DOHH2 (cell line): ENCODE measurements around the gene MAPK12.

Experiments used
- H3F3A ChIP-seq: fragments of 200-600 bp; sonication (generic), shearing (Covaris generic); 2 replicates; pipeline ENCODE4 v1.6.0; 2016; ENCODE audit warnings: antibody characterized with exemption, mild to moderate bottlenecking; ENCODE audit not compliant: control insufficient read depth, insufficient read depth
- H3K27ac ChIP-seq: fragments of 200-600 bp; sonication (generic); 2 replicates; pipeline ENCODE4 v1.5.1; 2014; ENCODE audit warnings: low read depth, mild to moderate bottlenecking, low read length, moderate library complexity
- H3K27me3 ChIP-seq: fragments of 200-600 bp; sonication (generic); 2 replicates; pipeline ENCODE4 v1.6.1; 2014; ENCODE audit warnings: mild to moderate bottlenecking, low read length, mixed read lengths; ENCODE audit not compliant: control insufficient read depth
- H3K36me3 ChIP-seq: fragments of 200-600 bp; sonication (generic); 2 replicates; pipeline ENCODE4 v1.6.1; 2014; ENCODE audit warnings: mild to moderate bottlenecking, low read length, moderate library complexity, mixed read lengths; ENCODE audit not compliant: control insufficient read depth
- H3K4me1 ChIP-seq: fragments of 200-600 bp; sonication (generic); 2 replicates; pipeline ENCODE4 v1.6.1; 2014; ENCODE audit warnings: mild to moderate bottlenecking, low read length, mixed read lengths; ENCODE audit not compliant: control insufficient read depth
- H3K4me2 ChIP-seq: fragments of 200-600 bp; sonication (generic); 2 replicates; pipeline ENCODE4 v1.6.0; 2014; ENCODE audit warnings: mild to moderate bottlenecking, low read length, moderate library complexity
- H3K4me3 ChIP-seq: fragments of 200-600 bp; sonication (generic); 2 replicates; pipeline ENCODE4 v1.5.1; 2014; ENCODE audit warnings: mild to moderate bottlenecking, low read length, mixed read lengths
- H3K79me2 ChIP-seq: fragments of 200-600 bp; sonication (generic); 2 replicates; pipeline ENCODE4 v1.6.1; 2014; ENCODE audit warnings: mild to moderate bottlenecking, low read length, mixed read lengths; ENCODE audit not compliant: control insufficient read depth
- H3K9me2 ChIP-seq: fragments of 200-600 bp; sonication (generic); replicated peaks from 2 replicates; pipeline ENCODE4 v1.6.1; 2014; ENCODE audit warnings: mild to moderate bottlenecking, low read length, mixed read lengths; ENCODE audit not compliant: control insufficient read depth
- H3K9me3 ChIP-seq: fragments of 200-600 bp; sonication (generic); 2 replicates; pipeline ENCODE4 v1.6.1; 2014; ENCODE audit warnings: antibody characterized with exemption, low read length, mixed read lengths; ENCODE audit not compliant: control insufficient read depth, insufficient read depth
- H4K20me1 ChIP-seq: fragments of 200-600 bp; sonication (generic); 2 replicates; pipeline ENCODE4 v1.6.0; 2014; ENCODE audit warnings: low read depth, mild to moderate bottlenecking, antibody characterized with exemption, low read length, moderate library complexity; ENCODE audit not compliant: control insufficient read depth, insufficient read depth
- EZH2phosphoT487 ChIP-seq: fragments of 200-600 bp; sonication (generic); IDR thresholded peaks from 2 replicates; pipeline ENCODE4 v1.6.1; 2017; ENCODE audit warnings: borderline replicate concordance, mild to moderate bottlenecking, antibody characterized with exemption, low read length, moderate library complexity, mixed read lengths
- TF ChIP-seq, protein P1 (sequence below): fragments of 200-600 bp; sonication (generic); IDR thresholded peaks from one replicate; pipeline ENCODE4 v1.5.1; 2014; ENCODE audit warnings: antibody characterized with exemption, mild to moderate bottlenecking, low read depth, low read length; ENCODE audit not compliant: poor library complexity, severe bottlenecking

MAPK12 gene

DNA sequence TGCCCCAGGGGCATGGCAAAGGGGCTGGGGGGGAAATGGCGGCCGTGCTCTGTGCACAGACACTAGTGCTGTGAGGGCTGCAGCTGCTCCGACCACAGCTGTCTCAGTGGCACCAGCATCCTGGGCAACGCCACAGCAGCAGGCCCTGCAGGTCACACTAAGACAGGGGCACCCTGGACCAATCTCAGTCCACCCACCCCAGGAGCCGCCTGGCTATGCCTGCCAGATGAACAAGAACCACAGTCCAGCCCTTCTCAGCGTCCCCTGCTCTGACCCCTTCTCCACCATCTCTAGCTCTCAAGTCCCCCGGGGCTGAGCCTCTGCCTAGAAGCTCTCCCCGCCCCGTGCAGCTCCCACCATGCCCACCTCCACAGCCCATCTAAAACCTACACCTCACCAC lies 33.1 kb downstream of the MAPK12 start:
- Histone ChIP-seq H3K4me3 (no peak overlapping the region), H3K4me1 (no peaks in the 10 kb centered on the region), H3K4me2 (no peak overlapping the region), H3K9me3 (no peaks in the 10 kb centered on the region), H3F3A (no peaks in the 10 kb centered on the region), H4K20me1 (no peaks in the 10 kb centered on the region), H3K9me2 (no peaks in the 10 kb centered on the region), H3K79me2 (peaks cover 4% of the 10 kb centered on the region), H3K27me3 (no peaks in the 10 kb centered on the region), H3K36me3 (peaks cover 33% of the 10 kb centered on the region), H3K27ac (no peak overlapping the region)
- TF ChIP-seq, protein P1, sequence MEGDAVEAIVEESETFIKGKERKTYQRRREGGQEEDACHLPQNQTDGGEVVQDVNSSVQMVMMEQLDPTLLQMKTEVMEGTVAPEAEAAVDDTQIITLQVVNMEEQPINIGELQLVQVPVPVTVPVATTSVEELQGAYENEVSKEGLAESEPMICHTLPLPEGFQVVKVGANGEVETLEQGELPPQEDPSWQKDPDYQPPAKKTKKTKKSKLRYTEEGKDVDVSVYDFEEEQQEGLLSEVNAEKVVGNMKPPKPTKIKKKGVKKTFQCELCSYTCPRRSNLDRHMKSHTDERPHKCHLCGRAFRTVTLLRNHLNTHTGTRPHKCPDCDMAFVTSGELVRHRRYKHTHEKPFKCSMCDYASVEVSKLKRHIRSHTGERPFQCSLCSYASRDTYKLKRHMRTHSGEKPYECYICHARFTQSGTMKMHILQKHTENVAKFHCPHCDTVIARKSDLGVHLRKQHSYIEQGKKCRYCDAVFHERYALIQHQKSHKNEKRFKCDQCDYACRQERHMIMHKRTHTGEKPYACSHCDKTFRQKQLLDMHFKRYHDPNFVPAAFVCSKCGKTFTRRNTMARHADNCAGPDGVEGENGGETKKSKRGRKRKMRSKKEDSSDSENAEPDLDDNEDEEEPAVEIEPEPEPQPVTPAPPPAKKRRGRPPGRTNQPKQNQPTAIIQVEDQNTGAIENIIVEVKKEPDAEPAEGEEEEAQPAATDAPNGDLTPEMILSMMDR: no peak
- no peak for TF ChIP-seq EZH2phosphoT487

GRCh38 chr22:50227579-50228215 lies 33.8 kb downstream of the MAPK12 start:
- Histone ChIP-seq H3K36me3 (peaks cover 34% of the 10 kb centered on the region), H3K4me1 (no peaks in the 10 kb centered on the region), H3K9me2 (no peaks in the 10 kb centered on the region), H3F3A (no peaks in the 10 kb centered on the region), H3K4me2 (no peak overlapping the region), H3K79me2 (no peaks in the 10 kb centered on the region), H3K27ac (no peak overlapping the region), H3K27me3 (no peaks in the 10 kb centered on the region), H4K20me1 (no peaks in the 10 kb centered on the region), H3K9me3 (no peaks in the 10 kb centered on the region), H3K4me3 (no peak overlapping the region)
- TF ChIP-seq, protein P1: no peak
- TF ChIP-seq EZH2phosphoT487: no peak

GRCh38 chr22:50226875-50227165 lies 34.7 kb downstream of the MAPK12 start:
- H3K27me3 ChIP-seq: no peaks in the 10 kb centered on the region
- H3K4me3 ChIP-seq: no peak overlapping the region
- H3K79me2 ChIP-seq: no peaks in the 10 kb centered on the region
- H3K27ac ChIP-seq: no peak overlapping the region
- no peaks in the 10 kb centered on the region for H4K20me1 ChIP-seq
- no peaks in the 10 kb centered on the region for H3F3A ChIP-seq
- no peak for TF ChIP-seq EZH2phosphoT487
- TF ChIP-seq, protein P1: no peak
- peaks cover 39% of the 10 kb centered on the region for H3K36me3 ChIP-seq
- H3K4me1 ChIP-seq: no peaks in the 10 kb centered on the region
- no peaks in the 10 kb centered on the region for H3K9me2 ChIP-seq
- H3K4me2 ChIP-seq: no peak overlapping the region
- H3K9me3 ChIP-seq: no peaks in the 10 kb centered on the region
